Nephron (organoid): ENCODE measurements around the gene OTOR.

Source experiments
- H3K27ac Mint-ChIP-seq, 3 experiments: 2 replicates each; pipeline ENCODE4 v1.8.0; 2020; ENCODE audit warnings: mixed read lengths in 3 of 3, mild to moderate bottlenecking in 2 of 3, moderate library complexity in 1 of 3
- H3K27me3 Mint-ChIP-seq: 2 replicates; pipeline ENCODE4 v1.8.0; 2021; ENCODE audit warnings: low read depth, mild to moderate bottlenecking, moderate library complexity, mixed read lengths
- H3K36me3 Mint-ChIP-seq: 2 replicates; pipeline ENCODE4 v1.8.0; 2020; ENCODE audit warnings: low read depth, mixed read lengths
- H3K4me1 Mint-ChIP-seq: 2 replicates; pipeline ENCODE4 v1.8.0; 2020; ENCODE audit warnings: mixed read lengths
- H3K4me3 Mint-ChIP-seq, 3 experiments: 2 replicates each; pipeline ENCODE4 v1.8.0; 2020; ENCODE audit warnings: mild to moderate bottlenecking in 3 of 3, mixed read lengths in 3 of 3, moderate library complexity in 2 of 3
- H3K9me3 Mint-ChIP-seq: 2 replicates; pipeline ENCODE4 v1.8.0; 2020; ENCODE audit warnings: mixed read lengths
- TF ChIP-seq, protein P1 (sequence below), 3 experiments: fragments of 200-600 bp; sonication (generic); IDR thresholded peaks; one replicate each; pipeline ENCODE4 v1.5.0; 2021; ENCODE audit warnings: antibody characterized with exemption in 3 of 3; ENCODE audit not compliant: unreplicated experiment in 3 of 3

OTOR gene

DNA sequence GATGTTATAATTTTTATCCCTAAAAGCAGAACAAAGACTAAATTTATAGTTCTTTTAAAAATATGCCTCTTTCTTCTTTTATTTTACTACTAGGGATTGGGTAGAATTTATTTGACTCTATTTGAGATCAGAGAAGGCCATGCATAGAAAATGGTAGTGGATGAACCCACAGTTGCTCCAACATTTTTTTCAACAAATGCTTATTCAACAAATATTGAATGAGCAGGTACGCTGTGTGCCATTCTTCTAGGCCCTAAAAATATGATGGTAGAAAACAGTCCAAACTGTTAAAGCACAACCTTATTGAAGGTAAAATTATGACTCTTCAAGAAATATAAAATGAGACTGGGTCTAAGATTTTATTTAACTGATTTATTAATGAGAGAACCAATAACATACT is 30.0 kb downstream of the OTOR start:
- Mint-ChIP-seq H3K27me3 (peaks cover 9% of the 10 kb centered on the region), H3K4me1 (no peaks in the 10 kb centered on the region), H3K36me3 (no peaks in the 10 kb centered on the region), H3K9me3 (peaks cover 35% of the 10 kb centered on the region), H3K4me3 (no peak overlapping the region), H3K27ac (no peak overlapping the region)
- TF ChIP-seq, protein P1, sequence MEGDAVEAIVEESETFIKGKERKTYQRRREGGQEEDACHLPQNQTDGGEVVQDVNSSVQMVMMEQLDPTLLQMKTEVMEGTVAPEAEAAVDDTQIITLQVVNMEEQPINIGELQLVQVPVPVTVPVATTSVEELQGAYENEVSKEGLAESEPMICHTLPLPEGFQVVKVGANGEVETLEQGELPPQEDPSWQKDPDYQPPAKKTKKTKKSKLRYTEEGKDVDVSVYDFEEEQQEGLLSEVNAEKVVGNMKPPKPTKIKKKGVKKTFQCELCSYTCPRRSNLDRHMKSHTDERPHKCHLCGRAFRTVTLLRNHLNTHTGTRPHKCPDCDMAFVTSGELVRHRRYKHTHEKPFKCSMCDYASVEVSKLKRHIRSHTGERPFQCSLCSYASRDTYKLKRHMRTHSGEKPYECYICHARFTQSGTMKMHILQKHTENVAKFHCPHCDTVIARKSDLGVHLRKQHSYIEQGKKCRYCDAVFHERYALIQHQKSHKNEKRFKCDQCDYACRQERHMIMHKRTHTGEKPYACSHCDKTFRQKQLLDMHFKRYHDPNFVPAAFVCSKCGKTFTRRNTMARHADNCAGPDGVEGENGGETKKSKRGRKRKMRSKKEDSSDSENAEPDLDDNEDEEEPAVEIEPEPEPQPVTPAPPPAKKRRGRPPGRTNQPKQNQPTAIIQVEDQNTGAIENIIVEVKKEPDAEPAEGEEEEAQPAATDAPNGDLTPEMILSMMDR (IDR thresholded peaks at IDR 0.05; ENCODE audit: unreplicated experiment in 3 of 3): no peak

DNA sequence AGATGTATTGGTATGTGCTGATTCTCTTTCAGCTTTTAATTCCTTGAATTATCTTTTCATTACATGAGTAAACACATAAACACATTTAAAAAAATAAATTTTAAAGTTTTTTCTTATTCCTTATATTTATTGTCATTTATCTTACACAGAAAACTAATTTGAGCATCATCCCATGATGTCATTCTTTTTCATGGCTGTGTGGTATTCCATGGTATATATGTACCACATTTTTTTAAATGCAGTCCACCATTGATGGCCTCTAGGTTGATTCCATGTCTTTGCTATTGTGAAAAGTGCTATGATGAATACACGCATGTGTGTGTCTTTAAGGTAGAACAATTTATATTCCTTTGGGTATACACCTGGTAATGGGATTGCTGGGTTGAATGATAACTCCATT is 33.3 kb downstream of the OTOR start:
- Mint-ChIP-seq H3K27ac (no peak overlapping the region), H3K36me3 (no peaks in the 10 kb centered on the region), H3K9me3 (peaks cover 36% of the 10 kb centered on the region), H3K27me3 (peaks cover 9% of the 10 kb centered on the region), H3K4me3 (no peak overlapping the region), H3K4me1 (no peaks in the 10 kb centered on the region)
- TF ChIP-seq, protein P1 (IDR thresholded peaks at IDR 0.05; ENCODE audit: unreplicated experiment in 3 of 3): no peak

DNA sequence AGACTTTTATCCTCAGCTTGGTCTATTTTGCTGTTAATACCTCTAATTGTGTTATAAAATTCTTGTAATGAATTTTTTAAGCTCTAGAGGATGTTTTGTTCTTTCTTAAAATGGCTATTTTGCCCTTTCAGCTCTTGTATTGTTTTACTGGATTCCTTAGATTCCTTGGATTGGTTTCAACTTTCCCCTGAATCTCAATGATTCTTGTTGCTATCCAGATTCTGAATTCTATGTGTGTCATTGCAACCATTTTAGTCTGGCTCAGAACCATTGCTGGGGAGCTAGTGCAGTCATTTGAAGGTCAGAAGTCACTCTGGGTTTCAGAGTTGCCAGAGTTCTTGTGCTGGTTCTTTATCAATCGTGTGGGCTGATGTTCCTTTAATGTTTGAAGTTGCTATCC is 37.1 kb downstream of the OTOR start:
- TF ChIP-seq, protein P1 (IDR thresholded peaks at IDR 0.05; ENCODE audit: unreplicated experiment in 3 of 3): no peak
- H3K9me3 Mint-ChIP-seq: peaks cover 35% of the 10 kb centered on the region
- H3K36me3 Mint-ChIP-seq: no peaks in the 10 kb centered on the region
- peaks cover 10% of the 10 kb centered on the region for H3K27me3 Mint-ChIP-seq
- H3K4me1 Mint-ChIP-seq: no peaks in the 10 kb centered on the region
- H3K27ac Mint-ChIP-seq: no peak overlapping the region
- no peak overlapping the region for H3K4me3 Mint-ChIP-seq
